T-helper 9 cell (primary cell): ENCODE measurements around the gene FMR1.
A peak's percentile ranks its signal among the peaks of the same experiment; 100 is the strongest.

Experiments
- DNase-seq: peaks from one replicate; pipeline ENCODE4 v3.0.0-alpha.2; 2020
- total RNA-seq, 2 donors: gene quantifications; one replicate each; lab custom pipeline; 2026; lab: John Stamatoyannopoulos, UW

The FMR1 gene
- total RNA-seq, result 84.9 to 89.5 reads per million in 2 donors

GRCh38 chrX:147911192-147912022 is at the start of gene FMR1:
FMR1 (plus strand) TSS chrX:147911919; CDS start chrX:147912180, 261 bp downstream.
- DNase-seq, result peak; percentile 86

- no peak for DNase-seq
Observed at GRCh38 chrX:147875866-147876596, 35.7 kb upstream of the FMR1 start.

DNA sequence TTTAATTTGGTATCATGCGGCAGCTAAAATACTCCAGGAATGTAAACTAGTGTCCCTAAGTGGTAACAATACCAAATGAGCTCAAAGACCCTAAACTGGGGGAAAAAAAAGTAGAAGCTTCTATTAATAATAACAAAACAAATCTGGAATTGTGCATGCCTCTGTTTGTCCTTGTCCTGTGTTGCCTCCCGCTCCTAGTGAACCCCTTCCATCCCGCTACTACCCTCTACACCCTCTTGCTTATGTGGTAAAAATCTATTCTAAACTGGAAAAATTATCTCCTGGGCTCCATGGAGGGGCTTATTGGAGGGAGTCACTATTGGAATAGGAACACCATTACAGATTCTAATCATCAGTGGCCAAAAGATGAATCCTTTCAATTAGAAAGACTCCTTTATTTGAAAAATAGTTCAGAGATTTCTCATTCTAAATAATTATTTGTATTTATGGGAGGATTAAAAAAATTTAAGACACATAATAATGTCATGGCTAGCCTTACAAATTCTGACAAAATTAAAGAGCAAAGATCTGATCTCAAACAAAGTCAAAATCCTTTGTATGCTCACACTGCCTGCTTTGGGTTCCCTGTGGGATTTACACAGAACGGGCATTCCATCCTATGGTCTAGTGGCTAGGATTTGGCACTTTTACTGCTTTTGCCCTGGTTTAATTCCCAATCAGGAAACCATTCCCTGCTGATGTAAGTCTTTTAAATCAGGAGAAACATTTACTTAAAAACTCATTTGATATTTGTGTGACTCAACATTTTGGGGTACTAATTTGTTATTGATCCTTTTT is 34.7 kb upstream of the FMR1 start:
- DNase-seq, result no peak

DNA sequence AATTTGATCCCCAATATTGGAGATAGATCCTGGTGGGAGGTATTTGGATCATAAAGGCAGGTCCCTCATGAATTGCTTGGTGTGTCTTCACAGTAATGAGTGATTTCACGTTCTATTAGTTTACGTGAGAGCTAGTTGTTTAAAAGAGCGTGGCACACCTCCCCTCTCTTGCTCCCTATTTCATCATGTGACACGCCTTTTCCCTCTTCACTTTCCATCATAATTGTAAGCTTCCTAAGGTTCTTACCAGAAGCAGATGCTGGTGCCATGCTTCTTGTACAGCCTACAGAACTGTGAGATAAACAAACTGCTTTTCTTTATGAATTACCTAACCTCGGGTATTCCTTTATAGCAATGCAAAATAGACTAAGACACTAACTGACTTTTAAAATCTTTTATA is 34.0 kb upstream of the FMR1 start:
- no peak for DNase-seq

DNA sequence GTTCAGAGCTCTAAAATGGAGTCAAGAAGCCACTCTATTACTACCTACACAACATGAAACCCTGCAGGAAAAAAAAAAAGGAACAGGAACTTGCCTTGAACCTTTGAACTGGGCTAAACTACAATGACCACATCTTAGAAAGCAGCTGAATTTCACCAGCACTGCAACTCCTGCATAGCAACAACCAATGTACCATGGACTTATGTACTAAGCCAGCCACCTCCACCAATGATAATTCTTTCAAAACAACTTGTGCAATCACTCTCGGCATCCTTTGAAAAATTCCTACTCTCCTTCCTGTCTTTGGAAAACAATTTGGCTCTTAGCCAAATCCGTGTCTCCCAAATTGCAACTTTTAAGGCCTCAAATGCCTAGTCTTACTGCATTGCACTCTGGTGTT is 26.8 kb upstream of the FMR1 start:
- no peak for DNase-seq

DNA sequence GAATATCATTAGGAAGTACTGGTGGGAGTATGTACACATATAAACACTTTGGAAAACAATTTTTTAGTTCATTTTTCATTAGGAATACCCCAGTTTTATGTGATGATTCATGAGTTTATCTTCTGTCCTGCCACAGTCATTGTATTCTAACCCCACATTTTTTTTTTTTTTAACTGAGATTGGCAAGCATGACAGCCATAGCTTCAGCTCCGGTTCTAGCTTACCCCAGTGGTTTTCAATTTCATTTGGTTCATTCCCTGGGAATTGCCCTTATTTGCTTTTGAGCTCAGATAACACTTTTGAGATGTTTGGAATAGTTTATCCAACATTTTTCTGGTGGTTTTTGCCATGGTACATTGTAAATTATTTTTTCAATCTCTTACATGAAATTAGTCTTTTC is 21.0 kb upstream of the FMR1 start:
- DNase-seq, result no peak

- DNase-seq, result no peak
Observed at GRCh38 chrX:147891896-147892295, 19.8 kb upstream of the FMR1 start.

GRCh38 chrX:147893741-147894140 is 18.0 kb upstream of the FMR1 start:
- no peak for DNase-seq

DNA sequence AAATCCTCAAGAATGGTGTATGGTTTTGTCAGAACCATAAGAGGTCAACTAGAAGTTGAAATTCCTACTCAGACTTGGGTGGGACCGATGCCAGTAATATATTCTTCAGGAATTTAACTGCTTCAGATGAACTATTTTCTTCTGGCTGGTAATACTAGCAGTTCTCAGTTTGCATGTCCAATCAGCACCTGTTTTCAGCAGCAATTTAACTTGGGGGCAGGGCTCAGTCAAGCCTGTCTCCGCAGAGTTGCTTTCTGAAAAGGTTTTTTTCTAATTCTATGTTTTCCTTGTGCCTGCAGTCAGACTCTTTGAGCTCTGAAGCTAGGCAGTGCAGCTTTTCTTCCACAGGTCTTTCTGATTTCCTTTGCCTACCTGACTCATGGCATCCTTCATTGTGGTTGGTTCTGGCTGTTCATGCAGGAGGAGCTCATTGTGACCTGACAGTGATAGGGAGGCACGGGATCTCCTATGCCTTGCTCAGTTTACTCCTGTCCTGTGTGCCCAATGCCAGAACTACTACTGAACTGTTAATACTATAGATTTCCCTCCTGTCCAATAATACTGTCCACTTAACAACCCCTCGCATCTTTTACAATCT is 17.3 kb upstream of the FMR1 start:
- DNase-seq, result no peak

- DNase-seq, result no peak
Observed at GRCh38 chrX:147897117-147897516, 14.6 kb upstream of the FMR1 start.

DNA sequence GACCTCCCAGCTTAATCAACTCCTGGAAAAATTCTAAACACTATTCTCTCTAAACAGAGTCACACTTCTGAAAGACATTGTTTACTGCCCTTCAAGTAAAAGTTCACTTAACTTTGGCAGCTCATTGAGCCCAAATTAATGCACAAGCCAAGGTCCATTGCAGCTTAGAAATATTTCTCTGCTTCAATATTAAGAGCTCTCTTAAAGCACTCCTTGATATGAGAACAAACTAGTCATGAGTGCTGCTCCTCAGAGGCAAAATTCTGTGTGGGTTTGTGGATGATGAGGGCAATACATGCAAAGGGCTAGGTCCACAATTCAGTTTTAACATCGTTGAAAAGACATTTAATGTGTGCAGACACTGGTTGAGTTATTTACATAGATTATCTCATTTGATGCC is 12.8 kb upstream of the FMR1 start:
- DNase-seq, result no peak

- DNase-seq, result no peak
Observed at GRCh38 chrX:147899379-147900114, 12.2 kb upstream of the FMR1 start.

DNA sequence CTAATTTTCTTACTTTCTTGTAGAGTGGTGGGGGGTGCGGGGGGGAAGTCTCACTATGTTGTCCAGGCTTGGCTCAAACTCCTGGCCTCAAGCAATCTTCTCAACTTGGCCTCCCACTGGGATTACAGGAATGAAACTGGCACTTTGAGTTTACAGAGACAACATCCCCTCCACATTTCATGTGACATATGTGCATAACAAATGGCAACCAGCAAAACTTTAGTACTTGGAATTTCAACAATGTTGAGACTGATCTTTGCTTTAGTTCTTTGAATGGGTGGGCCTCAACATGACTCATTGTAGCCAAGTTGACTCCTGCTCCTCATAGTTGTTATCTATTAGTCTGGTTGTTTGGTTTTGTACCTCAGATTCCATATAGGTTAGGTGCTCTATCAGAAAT is 11.4 kb upstream of the FMR1 start:
- no peak for DNase-seq

DNA sequence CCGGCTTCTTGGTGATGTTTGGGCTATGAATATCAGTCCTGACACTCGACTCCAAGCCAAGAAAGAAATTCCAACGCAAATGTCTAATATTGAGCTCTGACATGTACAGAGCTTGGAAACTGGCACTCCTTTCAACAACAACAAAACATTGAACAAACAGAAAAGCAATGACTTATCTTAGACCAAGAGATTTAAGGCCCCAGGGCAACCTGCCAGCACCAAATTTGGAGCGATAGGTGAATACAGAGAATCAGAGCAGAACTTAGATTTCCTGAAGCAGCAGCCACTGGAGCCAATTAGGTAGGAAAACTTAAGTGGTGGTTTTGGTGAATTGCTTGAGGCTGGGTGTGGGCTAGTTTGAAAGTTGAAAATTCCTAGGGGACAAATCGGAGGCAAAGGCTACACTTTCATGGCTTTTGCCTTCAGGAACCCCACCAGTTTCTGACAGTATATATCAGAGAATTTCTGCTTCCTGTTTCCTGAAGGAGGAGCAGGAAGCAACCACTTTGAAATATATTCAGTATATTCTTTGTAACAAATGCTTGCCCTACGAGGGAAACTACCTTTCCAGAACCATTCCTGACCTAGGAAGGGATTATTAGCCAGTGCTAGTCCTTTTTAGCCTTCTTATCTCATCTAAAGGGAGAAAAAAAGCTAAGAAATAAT is 10.1 kb upstream of the FMR1 start:
- no peak for DNase-seq

DNA sequence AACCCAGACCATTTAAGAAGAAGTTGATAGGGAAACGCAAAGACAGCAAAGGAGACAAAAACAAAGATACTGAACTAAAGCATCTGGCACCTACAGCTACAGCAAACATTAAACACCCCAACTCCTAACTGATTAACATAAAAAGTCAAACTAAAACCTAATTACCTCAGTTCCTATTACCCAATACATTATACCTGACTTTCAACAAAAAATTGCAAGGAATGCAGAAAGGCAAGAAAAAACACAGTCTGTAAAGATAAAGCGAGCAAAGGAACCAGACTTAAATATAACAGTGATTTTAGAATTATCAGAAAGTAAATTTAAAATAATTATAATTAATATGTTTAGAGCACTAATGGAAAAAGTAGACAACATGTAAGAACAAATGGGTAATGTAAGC is 9.4 kb upstream of the FMR1 start:
- DNase-seq, result no peak

DNA sequence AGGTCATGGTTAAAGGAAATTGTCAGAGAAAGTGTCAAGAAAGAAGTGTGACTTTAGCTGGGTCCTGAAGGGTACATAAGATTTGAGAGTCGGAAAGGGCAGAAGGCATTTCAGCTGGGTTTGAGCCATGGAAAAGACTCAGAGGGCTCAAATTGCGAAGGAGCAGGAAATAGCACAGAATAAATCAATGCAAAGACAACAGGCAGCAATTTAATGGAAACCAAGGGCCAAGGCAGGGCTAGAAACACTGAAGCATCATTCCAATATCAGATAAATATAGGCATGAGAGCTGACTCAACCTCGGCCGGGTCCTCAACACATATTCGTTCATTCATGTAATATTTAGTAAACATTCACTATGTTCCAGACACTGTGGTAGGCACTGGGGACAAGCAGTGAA is 3.6 kb upstream of the FMR1 start:
- no peak for DNase-seq

DNA sequence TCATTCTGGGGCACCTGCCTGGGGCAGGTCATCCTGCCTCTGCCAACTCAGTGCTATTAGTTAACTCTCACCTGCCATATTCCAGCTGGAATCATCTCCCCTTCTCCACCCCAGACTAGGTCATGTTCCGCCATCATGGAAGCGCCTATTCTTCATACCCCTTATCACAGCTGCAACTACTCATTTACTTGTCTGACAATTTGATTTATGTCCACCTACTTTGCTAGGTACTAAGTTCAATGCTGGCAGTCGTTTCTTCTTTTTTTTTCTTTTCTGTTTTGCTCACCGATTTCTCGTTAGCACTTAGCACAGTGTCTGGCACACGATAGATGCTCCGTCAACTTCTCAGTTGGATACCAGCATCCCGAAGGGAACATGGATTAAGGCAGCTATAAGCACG is 1.1 kb upstream of the FMR1 start:
- DNase-seq, result no peak

DNA sequence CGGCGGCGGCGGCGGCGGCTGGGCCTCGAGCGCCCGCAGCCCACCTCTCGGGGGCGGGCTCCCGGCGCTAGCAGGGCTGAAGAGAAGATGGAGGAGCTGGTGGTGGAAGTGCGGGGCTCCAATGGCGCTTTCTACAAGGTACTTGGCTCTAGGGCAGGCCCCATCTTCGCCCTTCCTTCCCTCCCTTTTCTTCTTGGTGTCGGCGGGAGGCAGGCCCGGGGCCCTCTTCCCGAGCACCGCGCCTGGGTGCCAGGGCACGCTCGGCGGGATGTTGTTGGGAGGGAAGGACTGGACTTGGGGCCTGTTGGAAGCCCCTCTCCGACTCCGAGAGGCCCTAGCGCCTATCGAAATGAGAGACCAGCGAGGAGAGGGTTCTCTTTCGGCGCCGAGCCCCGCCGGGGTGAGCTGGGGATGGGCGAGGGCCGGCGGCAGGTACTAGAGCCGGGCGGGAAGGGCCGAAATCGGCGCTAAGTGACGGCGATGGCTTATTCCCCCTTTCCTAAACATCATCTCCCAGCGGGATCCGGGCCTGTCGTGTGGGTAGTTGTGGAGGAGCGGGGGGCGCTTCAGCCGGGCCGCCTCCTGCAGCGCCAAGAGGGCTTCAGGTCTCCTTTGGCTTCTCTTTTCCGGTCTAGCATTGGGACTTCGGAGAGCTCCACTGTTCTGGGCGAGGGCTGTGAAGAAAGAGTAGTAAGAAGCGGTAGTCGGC is 528 bp downstream of the FMR1 start:
- peak; percentile 13 for DNase-seq

- no peak for DNase-seq
Observed at GRCh38 chrX:147913570-147913969, 1.9 kb downstream of the FMR1 start.

GRCh38 chrX:147914591-147914990 is 2.9 kb downstream of the FMR1 start:
- DNase-seq, result no peak

GRCh38 chrX:147916375-147916968 is 4.8 kb downstream of the FMR1 start:
- DNase-seq, result no peak
